Uterus (tissue), 2 donors: Measurements from ENCODE around the gene LYPD6.

Experiments
- POLR2A ChIP-seq, 2 donors: fragments of 450-650 bp; IDR thresholded peaks; one replicate each; pipeline ENCODE4 v1.6.1; 2016; ENCODE audit warnings: antibody characterized with exemption in 2 of 2, mild to moderate bottlenecking in 1 of 2, moderate library complexity in 1 of 2
- TF ChIP-seq, protein P1 (sequence below), 4 experiments: fragments of 200-600 bp in 2 of 4; fragments of 450-650 bp in 2 of 4; sonication (generic) in 2 of 4; IDR thresholded peaks; one replicate each; pipeline ENCODE4 v1.5.1; 2016 to 2019; ENCODE audit warnings: antibody characterized with exemption in 4 of 4, mild to moderate bottlenecking in 2 of 4, moderate library complexity in 1 of 4

- TF ChIP-seq POLR2A (IDR thresholded peaks at IDR 0.05): peak in 1 of 2 donors; percentile 45
- TF ChIP-seq, protein P1, sequence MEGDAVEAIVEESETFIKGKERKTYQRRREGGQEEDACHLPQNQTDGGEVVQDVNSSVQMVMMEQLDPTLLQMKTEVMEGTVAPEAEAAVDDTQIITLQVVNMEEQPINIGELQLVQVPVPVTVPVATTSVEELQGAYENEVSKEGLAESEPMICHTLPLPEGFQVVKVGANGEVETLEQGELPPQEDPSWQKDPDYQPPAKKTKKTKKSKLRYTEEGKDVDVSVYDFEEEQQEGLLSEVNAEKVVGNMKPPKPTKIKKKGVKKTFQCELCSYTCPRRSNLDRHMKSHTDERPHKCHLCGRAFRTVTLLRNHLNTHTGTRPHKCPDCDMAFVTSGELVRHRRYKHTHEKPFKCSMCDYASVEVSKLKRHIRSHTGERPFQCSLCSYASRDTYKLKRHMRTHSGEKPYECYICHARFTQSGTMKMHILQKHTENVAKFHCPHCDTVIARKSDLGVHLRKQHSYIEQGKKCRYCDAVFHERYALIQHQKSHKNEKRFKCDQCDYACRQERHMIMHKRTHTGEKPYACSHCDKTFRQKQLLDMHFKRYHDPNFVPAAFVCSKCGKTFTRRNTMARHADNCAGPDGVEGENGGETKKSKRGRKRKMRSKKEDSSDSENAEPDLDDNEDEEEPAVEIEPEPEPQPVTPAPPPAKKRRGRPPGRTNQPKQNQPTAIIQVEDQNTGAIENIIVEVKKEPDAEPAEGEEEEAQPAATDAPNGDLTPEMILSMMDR (IDR thresholded peaks at IDR 0.05): peak in 1 of 4 experiments; percentile 19
These were observed at the start of gene LYPD6 for GRCh38 chr2:149330127-149331022.
